Trophoblast cell (in vitro differentiated cells and primary cell): ENCODE data around the gene S100B.

Experiments used
- DNase-seq, 2 donors: peaks; one replicate each; pipeline ENCODE4 v3.0.0-alpha.2; 2016
- H2AFZ ChIP-seq: 2 replicates; pipeline ENCODE4 v1.6.1; 2013; ENCODE audit warnings: low read length, moderate library complexity, mild to moderate bottlenecking; ENCODE audit not compliant: insufficient read depth, poor library complexity
- H2AK5ac ChIP-seq: 2 replicates; pipeline ENCODE4 v1.6.1; 2013; ENCODE audit warnings: mild to moderate bottlenecking, low read length
- H2BK120ac ChIP-seq: 2 replicates; pipeline ENCODE4 v1.6.1; 2013; ENCODE audit warnings: low read length, mild to moderate bottlenecking, moderate library complexity; ENCODE audit not compliant: insufficient read depth, poor library complexity
- H2BK12ac ChIP-seq: 2 replicates; pipeline ENCODE4 v1.6.1; 2013; ENCODE audit warnings: mild to moderate bottlenecking, low read length, moderate library complexity
- H2BK5ac ChIP-seq: 2 replicates; pipeline ENCODE4 v1.6.1; 2013; ENCODE audit warnings: low read length, low read depth, moderate library complexity, mild to moderate bottlenecking; ENCODE audit not compliant: poor library complexity
- H3K14ac ChIP-seq: 2 replicates; pipeline ENCODE4 v1.6.1; 2013; ENCODE audit warnings: mild to moderate bottlenecking, low read length
- H3K18ac ChIP-seq: 2 replicates; pipeline ENCODE4 v1.6.1; 2013; ENCODE audit warnings: mild to moderate bottlenecking, low read length
- H3K23ac ChIP-seq: 2 replicates; pipeline ENCODE4 v1.6.1; 2013; ENCODE audit warnings: low read length
- H3K27ac ChIP-seq: 2 replicates; pipeline ENCODE4 v1.5.1; 2013; ENCODE audit warnings: low read depth, mild to moderate bottlenecking, inconsistent platforms, low read length, moderate library complexity
- H3K27me3 ChIP-seq: 2 replicates; pipeline ENCODE4 v1.6.1; 2013; ENCODE audit warnings: inconsistent platforms, mild to moderate bottlenecking, low read length, moderate library complexity; ENCODE audit not compliant: insufficient read depth
- H3K36me3 ChIP-seq, 2 experiments: 1 replicate in 1 of 2; 2 replicates in 1 of 2; pipeline ENCODE4 v1.6.1; 2013; ENCODE audit warnings: low read length in 2 of 2, mild to moderate bottlenecking in 2 of 2, moderate library complexity in 1 of 2; ENCODE audit not compliant: insufficient read depth in 2 of 2, control insufficient read depth in 1 of 2
- H3K4ac ChIP-seq: 2 replicates; pipeline ENCODE4 v1.6.1; 2013; ENCODE audit warnings: low read depth, mild to moderate bottlenecking, low read length, moderate library complexity
- H3K4me1 ChIP-seq, 2 experiments: 1 replicate in 1 of 2; 2 replicates in 1 of 2; pipeline ENCODE4 v1.6.1; 2013; ENCODE audit warnings: low read length in 2 of 2, mild to moderate bottlenecking in 2 of 2, moderate library complexity in 1 of 2; ENCODE audit not compliant: insufficient read depth in 2 of 2, control insufficient read depth in 1 of 2
- H3K4me2 ChIP-seq: 2 replicates; pipeline ENCODE4 v1.6.1; 2013; ENCODE audit warnings: inconsistent platforms, mild to moderate bottlenecking, low read length, moderate library complexity
- H3K4me3 ChIP-seq: 2 replicates; pipeline ENCODE4 v1.5.1; 2013; ENCODE audit warnings: mild to moderate bottlenecking, low read depth, low read length, inconsistent platforms
- H3K79me1 ChIP-seq: one replicate; pipeline ENCODE4 v1.6.1; 2013; ENCODE audit warnings: low read length
- H3K79me2 ChIP-seq: 2 replicates; pipeline ENCODE4 v1.6.1; 2013; ENCODE audit warnings: low read length, mild to moderate bottlenecking; ENCODE audit not compliant: control insufficient read depth, insufficient read depth, poor library complexity
- H3K9ac ChIP-seq: 2 replicates; pipeline ENCODE4 v1.6.1; 2013; ENCODE audit warnings: mild to moderate bottlenecking, low read length
- H3K9me3 ChIP-seq: 2 replicates; pipeline ENCODE4 v1.6.1; 2013; ENCODE audit warnings: low read depth, mild to moderate bottlenecking, control low read depth, inconsistent platforms, low read length; ENCODE audit not compliant: insufficient read depth
- H4K12ac ChIP-seq: 2 replicates; pipeline ENCODE4 v1.6.1; 2013; ENCODE audit warnings: low read depth, mild to moderate bottlenecking, low read length, moderate library complexity
- H4K8ac ChIP-seq: 2 replicates; pipeline ENCODE4 v1.6.1; 2013; ENCODE audit warnings: low read depth, mild to moderate bottlenecking, low read length, moderate library complexity
- H4K91ac ChIP-seq: one replicate; pipeline ENCODE4 v1.6.1; 2013; ENCODE audit warnings: low read depth, mild to moderate bottlenecking, low read length, moderate library complexity
- WGBS: extraction: QIAGEN DNeasy Blood & Tissue Kit; methylation state at CpG from one replicate; pipeline ENCODE4 v1.1.7; 2013; ENCODE audit warnings: missing lambda C conversion rate; ENCODE audit not compliant: insufficient read length, insufficient coverage; ENCODE audit errors: extremely low coverage; 5-methylcytosine and 5-hydroxymethylcytosine counted together

S100B gene

GRCh38 chr21:46641656-46642055 lies 36.8 kb upstream of the S100B start:
- Histone ChIP-seq H4K12ac (no peak overlapping the region), H3K23ac (no peak overlapping the region), H3K4ac (no peak overlapping the region), H3K79me1 (no peaks in the 10 kb centered on the region), H2AFZ (no peak overlapping the region), H3K9me3 (no peaks in the 10 kb centered on the region), H3K18ac (no peak overlapping the region), H3K27me3 (no peaks in the 10 kb centered on the region), H3K9ac (no peak overlapping the region), H4K91ac (no peak overlapping the region), H3K14ac (no peak overlapping the region), H2BK5ac (no peak overlapping the region), H3K79me2 (no peaks in the 10 kb centered on the region), H3K27ac (no peak overlapping the region), H3K36me3 (peaks cover 25 to 38% of the 10 kb centered on the region in 2 experiments), H3K4me2 (no peak overlapping the region), H2AK5ac (no peak overlapping the region), H4K8ac (no peak overlapping the region), H2BK12ac (no peak overlapping the region), H2BK120ac (no peak overlapping the region), H3K4me1 (peaks cover 0 to 2% of the 10 kb centered on the region in 2 experiments), H3K4me3 (no peak overlapping the region)
- DNase-seq: no peak
- WGBS: no CpG with 5 or more reads among the region's 8 CpGs

- Histone ChIP-seq H3K79me1 (peaks cover 8% of the 10 kb centered on the region), H4K91ac (no peak overlapping the region), H3K36me3 (peaks cover 20 to 28% of the 10 kb centered on the region in 2 experiments), H3K9me3 (no peaks in the 10 kb centered on the region), H3K79me2 (peaks cover 5% of the 10 kb centered on the region), H2AFZ (no peak overlapping the region), H3K4me1 (peaks cover 2 to 4% of the 10 kb centered on the region in 2 experiments), H4K8ac (no peak overlapping the region), H4K12ac (no peak overlapping the region), H3K14ac (no peak overlapping the region), H2BK5ac (no peak overlapping the region), H3K27ac (no peak overlapping the region), H3K4ac (no peak overlapping the region), H2BK120ac (no peak overlapping the region), H3K18ac (no peak overlapping the region), H3K9ac (no peak overlapping the region), H3K23ac (no peak overlapping the region), H2AK5ac (no peak overlapping the region), H3K4me3 (no peak overlapping the region), H3K4me2 (no peak overlapping the region), H2BK12ac (no peak overlapping the region), H3K27me3 (no peaks in the 10 kb centered on the region)
- WGBS: no CpG with 5 or more reads among the region's 8 CpGs
- peak in 1 of 2 donors; percentile 34 for DNase-seq
These were observed 34.9 kb upstream of the S100B start for GRCh38 chr21:46639489-46640386.

GRCh38 chr21:46637952-46638746 lies 33.3 kb upstream of the S100B start:
- peaks cover 5% of the 10 kb centered on the region for H3K79me2 ChIP-seq
- no peak overlapping the region for H3K27ac ChIP-seq
- no peak overlapping the region for H3K4me3 ChIP-seq
- no peaks in the 10 kb centered on the region for H3K27me3 ChIP-seq
- H3K9me3 ChIP-seq: no peaks in the 10 kb centered on the region
- no peak overlapping the region for H3K18ac ChIP-seq
- no peak overlapping the region for H3K4ac ChIP-seq
- H2BK5ac ChIP-seq: no peak overlapping the region
- no peak overlapping the region for H3K23ac ChIP-seq
- no peak overlapping the region for H3K9ac ChIP-seq
- no peak overlapping the region for H2BK12ac ChIP-seq
- H2AFZ ChIP-seq: no peak overlapping the region
- peaks cover 2 to 4% of the 10 kb centered on the region in 2 experiments for H3K4me1 ChIP-seq
- no peak overlapping the region for H4K8ac ChIP-seq
- peaks cover 12 to 16% of the 10 kb centered on the region in 2 experiments for H3K36me3 ChIP-seq
- DNase-seq: no peak
- H3K79me1 ChIP-seq: peaks cover 8% of the 10 kb centered on the region
- H2AK5ac ChIP-seq: no peak overlapping the region
- H4K12ac ChIP-seq: no peak overlapping the region
- no peak overlapping the region for H3K14ac ChIP-seq
- no peak overlapping the region for H2BK120ac ChIP-seq
- no peak overlapping the region for H4K91ac ChIP-seq
- no CpG with 5 or more reads among the region's 3 CpGs for WGBS
- no peak overlapping the region for H3K4me2 ChIP-seq

GRCh38 chr21:46636550-46637285 lies 31.8 kb upstream of the S100B start:
- Histone ChIP-seq H2BK12ac (no peak overlapping the region), H3K79me2 (peaks cover 5% of the 10 kb centered on the region), H3K79me1 (peaks cover 8% of the 10 kb centered on the region), H3K4ac (no peak overlapping the region), H4K12ac (no peak overlapping the region), H2BK5ac (no peak overlapping the region), H3K27ac (no peak overlapping the region), H3K4me3 (no peak overlapping the region), H3K23ac (no peak overlapping the region), H3K4me1 (peaks cover 2 to 4% of the 10 kb centered on the region in 2 experiments), H3K18ac (no peak overlapping the region), H4K91ac (no peak overlapping the region), H3K4me2 (peak overlapping the region; percentile 99), H2BK120ac (no peak overlapping the region), H3K36me3 (peaks cover 6 to 12% of the 10 kb centered on the region in 2 experiments), H3K9me3 (no peaks in the 10 kb centered on the region), H3K14ac (no peak overlapping the region), H2AK5ac (no peak overlapping the region), H3K9ac (no peak overlapping the region), H3K27me3 (no peaks in the 10 kb centered on the region), H2AFZ (no peak overlapping the region), H4K8ac (no peak overlapping the region)
- DNase-seq: no peak
- WGBS: no CpG with 5 or more reads among the region's 7 CpGs
